SU-DHL-6 (cell line): ENCODE measurements around the gene LAMA3.
"Not testable (repeated sequence)": the region's sequence is repeated elsewhere in the genome, so short reads cannot be mapped to it uniquely, and the experiment has no call there.

Source experiments
- H2AFZ ChIP-seq: fragments of 200-600 bp; sonication (generic); 2 replicates; pipeline ENCODE4 v1.6.1; 2014; ENCODE audit warnings: low read depth, mild to moderate bottlenecking, moderate library complexity, mixed read lengths, antibody characterized with exemption, low read length; ENCODE audit not compliant: severe bottlenecking
- H3F3A ChIP-seq: fragments of 200-600 bp; shearing (Covaris generic); 2 replicates; pipeline ENCODE4 v1.6.0; 2016; ENCODE audit warnings: antibody characterized with exemption, mild to moderate bottlenecking; ENCODE audit not compliant: insufficient read depth
- H3K27ac ChIP-seq: fragments of 200-600 bp; sonication (generic); 2 replicates; pipeline ENCODE4 v1.5.1; 2016; ENCODE audit warnings: low read depth, mild to moderate bottlenecking, low read length, moderate library complexity, mixed read lengths
- H3K27me3 ChIP-seq: fragments of 200-600 bp; sonication (generic), shearing (Covaris generic); 2 replicates; pipeline ENCODE4 v1.6.0; 2014; ENCODE audit warnings: mild to moderate bottlenecking, low read length
- H3K36me3 ChIP-seq: fragments of 200-600 bp; sonication (generic); 2 replicates; pipeline ENCODE4 v1.6.1; 2014; ENCODE audit warnings: mild to moderate bottlenecking, low read length, mixed read lengths
- H3K4me2 ChIP-seq: fragments of 300-600, 200-600 bp; shearing (Covaris generic), sonication (generic); 2 replicates; pipeline ENCODE4 v1.6.0; 2014; ENCODE audit warnings: low read length, low read depth, mild to moderate bottlenecking; ENCODE audit not compliant: poor library complexity, severe bottlenecking
- H3K4me3 ChIP-seq: fragments of 200-600 bp; sonication (generic); 2 replicates; pipeline ENCODE4 v1.5.1; 2014; ENCODE audit warnings: antibody characterized with exemption, low read length, mild to moderate bottlenecking, mixed read lengths; ENCODE audit not compliant: insufficient read depth, poor library complexity, severe bottlenecking
- H3K79me2 ChIP-seq: fragments of 200-600 bp; sonication (generic); 2 replicates; pipeline ENCODE4 v1.6.1; 2014; ENCODE audit warnings: mild to moderate bottlenecking, low read length, moderate library complexity; ENCODE audit not compliant: insufficient read depth
- H3K9ac ChIP-seq: fragments of 200-600 bp; sonication (generic); 2 replicates; pipeline ENCODE4 v1.7.0; 2014; ENCODE audit warnings: mild to moderate bottlenecking, low read length
- H3K9me2 ChIP-seq: fragments of 200-600 bp; sonication (generic); replicated peaks from 2 replicates; pipeline ENCODE4 v1.6.1; 2014; ENCODE audit warnings: low read length; ENCODE audit not compliant: insufficient read depth
- H3K9me3 ChIP-seq: fragments of 200-600 bp; sonication (generic); 2 replicates; pipeline ENCODE4 v1.6.1; 2014; ENCODE audit warnings: low read length, mixed read lengths; ENCODE audit not compliant: insufficient read depth
- H4K20me1 ChIP-seq: fragments of 200-600 bp; sonication (generic); 2 replicates; pipeline ENCODE4 v1.6.1; 2014; ENCODE audit warnings: low read depth, mild to moderate bottlenecking, antibody characterized with exemption, low read length, moderate library complexity, mixed read lengths
- CTCF ChIP-seq: fragments of 200-600 bp; sonication (generic); IDR thresholded peaks from one replicate; pipeline ENCODE4 v1.5.1; 2017; ENCODE audit warnings: antibody characterized with exemption, mild to moderate bottlenecking, low read length, moderate library complexity; ENCODE audit not compliant: insufficient read depth, poor library complexity, severe bottlenecking
- EZH2phosphoT487 ChIP-seq: fragments of 200-600 bp; sonication (generic), shearing (Covaris generic); conservative IDR thresholded peaks from 2 replicates; pipeline ENCODE4 v1.6.1; 2018; ENCODE audit warnings: mild to moderate bottlenecking, antibody characterized with exemption, low read length, moderate library complexity, mixed read lengths

LAMA3 gene

GRCh38 chr18:23740105-23740830 lies 51.0 kb downstream of the LAMA3 start:
- Histone ChIP-seq H3K27ac (no peak overlapping the region), H3K9me2 (no peaks in the 10 kb centered on the region), H3K4me2 (no peak overlapping the region), H3K36me3 (no peaks in the 10 kb centered on the region), H2AFZ (no peak overlapping the region), H4K20me1 (no peaks in the 10 kb centered on the region), H3K9me3 (no peaks in the 10 kb centered on the region), H3F3A (no peaks in the 10 kb centered on the region), H3K79me2 (no peaks in the 10 kb centered on the region), H3K9ac (no peak overlapping the region), H3K27me3 (no peaks in the 10 kb centered on the region), H3K4me3 (no peak overlapping the region)
- TF ChIP-seq CTCF (no peak), EZH2phosphoT487 (no peak)

GRCh38 chr18:23741967-23742366 lies 52.7 kb downstream of the LAMA3 start:
- H3K4me2 ChIP-seq, H3K4me3 ChIP-seq, H3K27me3 ChIP-seq, H3K9ac ChIP-seq, H3K79me2 ChIP-seq, H3K36me3 ChIP-seq, H3K27ac ChIP-seq, H3F3A ChIP-seq, H3K9me3 ChIP-seq, H4K20me1 ChIP-seq, H3K9me2 ChIP-seq, H2AFZ ChIP-seq: not testable (repeated sequence)

- Histone ChIP-seq H3K4me2 (no peak overlapping the region), H3K79me2 (no peaks in the 10 kb centered on the region), H4K20me1 (no peaks in the 10 kb centered on the region), H3F3A (no peaks in the 10 kb centered on the region), H3K9ac (no peak overlapping the region), H3K9me2 (no peaks in the 10 kb centered on the region), H3K9me3 (no peaks in the 10 kb centered on the region), H2AFZ (no peak overlapping the region), H3K27me3 (no peaks in the 10 kb centered on the region), H3K36me3 (no peaks in the 10 kb centered on the region), H3K4me3 (no peak overlapping the region), H3K27ac (no peak overlapping the region)
- TF ChIP-seq EZH2phosphoT487: no peak
- TF ChIP-seq CTCF: no peak
Measured at GRCh38 chr18:23743733-23744333, 54.6 kb downstream of the LAMA3 start.

GRCh38 chr18:23745366-23745765 lies 56.1 kb downstream of the LAMA3 start:
- H3K4me2 ChIP-seq: no peak overlapping the region
- H3K27ac ChIP-seq: no peak overlapping the region
- no peaks in the 10 kb centered on the region for H3K9me3 ChIP-seq
- H3K9ac ChIP-seq: no peak overlapping the region
- no peaks in the 10 kb centered on the region for H3K79me2 ChIP-seq
- no peaks in the 10 kb centered on the region for H3F3A ChIP-seq
- no peak for TF ChIP-seq EZH2phosphoT487
- TF ChIP-seq CTCF: no peak
- no peaks in the 10 kb centered on the region for H3K9me2 ChIP-seq
- H3K4me3 ChIP-seq: no peak overlapping the region
- H4K20me1 ChIP-seq: no peaks in the 10 kb centered on the region
- no peak overlapping the region for H2AFZ ChIP-seq
- H3K27me3 ChIP-seq: no peaks in the 10 kb centered on the region
- H3K36me3 ChIP-seq: no peaks in the 10 kb centered on the region
